ENCODE results near the gene TBCCD1. TPM values are rescaled to one million over a fixed set of nuclear protein-coding genes. Genes with fewer than 3 reads are reported as not detected.

The TBCCD1 gene
- total RNA-seq, 2 experiments from 2014 or later = 7.6 to 8.1 TPM

- peaks cover 74% of the 10 kb centered on the region for H3K36me3 ChIP-seq (ENCODE audit: insufficient read depth, low read length)
- H3K4me1 Mint-ChIP-seq (ENCODE audit: low read depth) = no peaks in the 10 kb centered on the region
- H3K4me1 ChIP-seq (ENCODE audit: insufficient read depth, low read length) = no peaks in the 10 kb centered on the region
- POLR2A ChIA-PET = no interaction called here
- H3K27me3 ChIP-seq (ENCODE audit: control insufficient read depth in 1 of 2, insufficient read depth in 2 of 2, low read length in 2 of 2) = no peaks in the 10 kb centered on the region
- no peaks in the 10 kb centered on the region for H3K9me3 ChIP-seq (ENCODE audit: control insufficient read depth in 1 of 2, insufficient read depth in 1 of 2, low read length in 2 of 2)
- intact Hi-C loops (cut with DNase I, micrococcal nuclease) = no loop called here
- H3K36me3 Mint-ChIP-seq (ENCODE audit: low read depth) = peaks cover 75% of the 10 kb centered on the region
- ATAC-seq (ENCODE audit: poor library complexity) (no peak), DNase-seq (no peak)
- no peak overlapping the region for H3K27ac Mint-ChIP-seq
- no peak overlapping the region for H3K4me3 Mint-ChIP-seq
- CTCF ChIA-PET = interaction anchor here (0.6 to 2.6 kb wide), 3 partner anchors 31 to 423 kb away, joined by 3 to 12 read pairs (median 4); no protein-coding TSS in a partner anchor
- TF ChIP-seq CTCF (IDR thresholded peaks at IDR 0.05) = no peak
- H3K27ac ChIP-seq (ENCODE audit: low read depth in 1 of 2, low read length in 2 of 2) = no peak overlapping the region
- H3K4me3 ChIP-seq (ENCODE audit: low read length) = no peak overlapping the region
- H3K9me3 Mint-ChIP-seq = no peaks in the 10 kb centered on the region
- H3K27me3 Mint-ChIP-seq = no peaks in the 10 kb centered on the region
These were observed 16.7 kb upstream of the TBCCD1 start for GRCh38 chr3:186583831-186584230.

GRCh38 chr3:186582541-186582940 is 15.4 kb upstream of the TBCCD1 start:
- ChIA-PET CTCF (no interaction called here), POLR2A (interaction anchor here (0.6 kb wide), 1 partner anchor 12 kb away, joined by 3 read pairs; the partner anchor contains the start of gene DNAJB11)
- no peak for ATAC-seq (ENCODE audit: poor library complexity)
- Mint-ChIP-seq H3K4me1 (ENCODE audit: low read depth) (peaks cover 4% of the 10 kb centered on the region), H3K4me3 (no peak overlapping the region), H3K27ac (no peak overlapping the region), H3K9me3 (no peaks in the 10 kb centered on the region), H3K27me3 (no peaks in the 10 kb centered on the region), H3K36me3 (ENCODE audit: low read depth) (peaks cover 87% of the 10 kb centered on the region)
- no peak overlapping the region for H3K27ac ChIP-seq (ENCODE audit: low read depth in 1 of 2, low read length in 2 of 2)
- H3K9me3 ChIP-seq (ENCODE audit: control insufficient read depth in 1 of 2, insufficient read depth in 1 of 2, low read length in 2 of 2) = no peaks in the 10 kb centered on the region
- TF ChIP-seq CTCF (IDR thresholded peaks at IDR 0.05) = no peak
- H3K4me3 ChIP-seq (ENCODE audit: low read length) = no peak overlapping the region
- no peaks in the 10 kb centered on the region for H3K27me3 ChIP-seq (ENCODE audit: control insufficient read depth in 1 of 2, insufficient read depth in 2 of 2, low read length in 2 of 2)
- no peak for DNase-seq
- peaks cover 86% of the 10 kb centered on the region for H3K36me3 ChIP-seq (ENCODE audit: insufficient read depth, low read length)
- intact Hi-C loops (cut with DNase I, micrococcal nuclease) = no loop called here
- no peaks in the 10 kb centered on the region for H3K4me1 ChIP-seq (ENCODE audit: insufficient read depth, low read length)

- Mint-ChIP-seq H3K27ac (no peak overlapping the region), H3K27me3 (no peaks in the 10 kb centered on the region), H3K4me3 (no peak overlapping the region), H3K9me3 (no peaks in the 10 kb centered on the region), H3K4me1 (ENCODE audit: low read depth) (peaks cover 7% of the 10 kb centered on the region), H3K36me3 (ENCODE audit: low read depth) (peaks cover 97% of the 10 kb centered on the region)
- intact Hi-C loops (cut with DNase I, micrococcal nuclease) = no loop called here
- Histone ChIP-seq H3K36me3 (ENCODE audit: insufficient read depth, low read length) (peaks cover 98% of the 10 kb centered on the region), H3K9me3 (ENCODE audit: control insufficient read depth in 1 of 2, insufficient read depth in 1 of 2, low read length in 2 of 2) (no peaks in the 10 kb centered on the region), H3K4me3 (ENCODE audit: low read length) (no peak overlapping the region), H3K27ac (ENCODE audit: low read depth in 1 of 2, low read length in 2 of 2) (no peak overlapping the region), H3K27me3 (ENCODE audit: control insufficient read depth in 1 of 2, insufficient read depth in 2 of 2, low read length in 2 of 2) (no peaks in the 10 kb centered on the region), H3K4me1 (ENCODE audit: insufficient read depth, low read length) (no peaks in the 10 kb centered on the region)
- TF ChIP-seq CTCF (IDR thresholded peaks at IDR 0.05) = no peak
- DNase-seq (no peak), ATAC-seq (ENCODE audit: poor library complexity) (no peak)
- POLR2A ChIA-PET = interaction anchor here (2.7 kb wide), 1 partner anchor 11 kb away, joined by 12 read pairs; the partner anchor contains the start of gene DNAJB11
- CTCF ChIA-PET = interaction anchor here (1.0 kb wide), 1 partner anchor 40 kb away, joined by 3 read pairs; no protein-coding TSS in a partner anchor
These were observed 13.6 kb upstream of the TBCCD1 start for GRCh38 chr3:186580785-186581184.
